Thyroid gland (tissue), 4 donors: ENCODE data around the gene RPS28. TPM values are rescaled to one million over a fixed set of nuclear protein-coding genes. Genes with fewer than 3 reads are reported as not detected.

Experiments
- DNase-seq, 2 donors: peaks; one replicate each; pipeline ENCODE4 v3.0.0-alpha.2; 2019
- H3K27ac ChIP-seq, 3 donors: fragments of 200-600 bp; sonication (generic); 1 replicate in 2 of 3; 2 replicates in 1 of 3; pipeline ENCODE4 v1.5.1; 2016 to 2019; ENCODE audit warnings: mild to moderate bottlenecking in 1 of 3, moderate library complexity in 1 of 3
- H3K27me3 ChIP-seq: fragments of 200-600 bp; sonication (generic); one replicate; pipeline ENCODE4 v1.5.1; 2019
- H3K36me3 ChIP-seq, 2 donors: fragments of 200-600 bp; sonication (generic); one replicate each; pipeline ENCODE4 v1.5.1; 2016 to 2019
- H3K4me1 ChIP-seq, 2 donors: fragments of 200-600 bp; sonication (generic); one replicate each; pipeline ENCODE4 v1.5.1; 2017 to 2019
- H3K4me3 ChIP-seq, 3 donors: fragments of 200-600 bp; sonication (generic); replicated peaks in 1 of 3; 1 replicate in 2 of 3; 2 replicates in 1 of 3; pipeline ENCODE4 v1.5.1; 2016; ENCODE audit warnings: mild to moderate bottlenecking in 1 of 3
- H3K9me3 ChIP-seq: fragments of 200-600 bp; sonication (generic); one replicate; pipeline ENCODE4 v1.5.1; 2017
- CTCF ChIP-seq, 6 experiments: fragments of 200-600 bp in 3 of 6; fragments of 450-650 bp in 3 of 6; sonication (generic) in 3 of 6; IDR thresholded peaks; one replicate each; pipeline ENCODE4 v1.5.1; 2016 to 2019; ENCODE audit warnings: antibody characterized with exemption in 6 of 6, mild to moderate bottlenecking in 2 of 6, inconsistent platforms in 1 of 6, moderate library complexity in 1 of 6
- POLR2A ChIP-seq, 2 donors: fragments of 450-650 bp; IDR thresholded peaks; one replicate each; pipeline ENCODE4 v1.6.1; 2017; ENCODE audit warnings: antibody characterized with exemption in 2 of 2, mild to moderate bottlenecking in 2 of 2, moderate library complexity in 1 of 2
- WGBS, 2 donors: methylation state at CpG; one replicate each; pipeline ENCODE4 v1.1.5; 2017; 5-methylcytosine and 5-hydroxymethylcytosine counted together
- intact Hi-C: fragments of 100-400 bp; cut with DNase I; formaldehyde crosslinking; loops from one replicate; pipeline ENCODE4 v1.15.1; 2023
- total RNA-seq, 4 donors: library from RNA; depleted of rRNA; stranded (reverse); fragments of >200 nt; gene quantifications; one replicate each; pipeline ENCODE4 v1.2.3, GENCODE V29; 2016

Gene RPS28
- total RNA-seq, 4 donors from 2014 or later: 262 to 525 (median 420) TPM

- peak overlapping the region in 1 of 3 donors; percentile 12 for H3K4me3 ChIP-seq
- H3K27ac ChIP-seq: peak overlapping the region in 2 of 3 donors; percentile 44 to 93
- peaks cover 59 to 73% of the 10 kb centered on the region in 2 donors for H3K4me1 ChIP-seq
- H3K36me3 ChIP-seq: peaks cover 0 to 13% of the 10 kb centered on the region in 2 donors
- intact Hi-C loops: no loop called here
- peak; percentile 85 to 86 for DNase-seq
- no peaks in the 10 kb centered on the region for H3K27me3 ChIP-seq
- 25 to 27% methylated on average over 19 to 20 of the region's 23 CpGs for WGBS, 2 donors
- no peaks in the 10 kb centered on the region for H3K9me3 ChIP-seq
- TF ChIP-seq CTCF (IDR thresholded peaks at IDR 0.05) (no peak), POLR2A (IDR thresholded peaks at IDR 0.05) (peak in 1 of 2 donors; percentile 8)
These were observed 46.2 kb downstream of the RPS28 start for GRCh38 chr19:8367327-8368001.

- DNase-seq: no peak
These were observed 49.1 kb downstream of the RPS28 start for GRCh38 chr19:8370176-8371010.

GRCh38 chr19:8371011-8371804 is 49.9 kb downstream of the RPS28 start:
- DNase-seq: no peak
- 81 to 89% methylated on average over 14 to 22 of the region's 28 CpGs for WGBS, 2 donors
- Histone ChIP-seq H3K36me3 (peaks cover 6 to 25% of the 10 kb centered on the region in 2 donors), H3K27me3 (no peaks in the 10 kb centered on the region), H3K4me1 (peaks cover 31 to 57% of the 10 kb centered on the region in 2 donors), H3K4me3 (no peak overlapping the region), H3K9me3 (no peaks in the 10 kb centered on the region), H3K27ac (peak overlapping the region in 1 of 3 donors; percentile 57)
- intact Hi-C loops: no loop called here
- TF ChIP-seq POLR2A (IDR thresholded peaks at IDR 0.05) (no peak), CTCF (IDR thresholded peaks at IDR 0.05) (no peak)

More at GRCh38 chr19:8370176-8371010, 49.1 kb downstream of the RPS28 start:
- H3K4me3 ChIP-seq: no peak overlapping the region
- intact Hi-C loops: no loop called here
- H3K9me3 ChIP-seq: no peaks in the 10 kb centered on the region
- TF ChIP-seq CTCF (IDR thresholded peaks at IDR 0.05) (no peak), POLR2A (IDR thresholded peaks at IDR 0.05) (no peak)
- H3K27me3 ChIP-seq: no peaks in the 10 kb centered on the region
- H3K27ac ChIP-seq: peak overlapping the region in 1 of 3 donors; percentile 57
- peaks cover 6 to 25% of the 10 kb centered on the region in 2 donors for H3K36me3 ChIP-seq
- H3K4me1 ChIP-seq: peaks cover 39 to 63% of the 10 kb centered on the region in 2 donors
- 85 to 87% methylated on average over 19 of the region's 19 CpGs for WGBS, 2 donors

Other genes with a start within 250 kb of the RPS28 start
- gene FBN3, start 171.9 kb upstream of the RPS28 start, total RNA-seq: 1 to 10 TPM in 3 of 4 donors, under 1 TPM in 1; 0.13 to 8.7 (median 2.5) TPM
- gene CERS4, start 112.1 kb upstream of the RPS28 start, total RNA-seq: 100 to 1,000 TPM; 123 to 175 (median 144) TPM
- 100 to 1,000 TPM in 1 of 4 donors, 10 to 100 TPM in 3; 20.8 to 114 (median 74.0) TPM for gene CD320, start 13.1 kb upstream of the RPS28 start, total RNA-seq
- gene NDUFA7, start 121 bp upstream of the RPS28 start, total RNA-seq: 10 to 100 TPM in 2 of 4 donors, 1 to 10 TPM in 2; 3.8 to 39.7 (median 17.0) TPM
- 10 to 100 TPM; 21.1 to 49.7 (median 30.5) TPM for gene KANK3, start 21.8 kb downstream of the RPS28 start, total RNA-seq
- gene ANGPTL4, start 42.7 kb downstream of the RPS28 start, total RNA-seq: 10 to 100 TPM; 19.9 to 99.8 (median 46.6) TPM
- 100 to 1,000 TPM in 2 of 4 donors, 10 to 100 TPM in 2; 91.2 to 137 (median 113) TPM for gene RAB11B, start 68.9 kb downstream of the RPS28 start, total RNA-seq
- gene MARCHF2, start 91.8 kb downstream of the RPS28 start, total RNA-seq: 100 to 1,000 TPM; 168 to 245 (median 215) TPM
- gene HNRNPM, start 123.5 kb downstream of the RPS28 start, total RNA-seq: 100 to 1,000 TPM in 2 of 4 donors, 10 to 100 TPM in 2; 79.3 to 138 (median 97.2) TPM
- 1 to 10 TPM in 1 of 4 donors, under 1 TPM in 2, not detected in 1; 0.58 to 2.0 (median 0.81) TPM for gene PRAM1, start 181.1 kb downstream of the RPS28 start, total RNA-seq
- gene ZNF414, start 192.7 kb downstream of the RPS28 start, total RNA-seq: 10 to 100 TPM in 3 of 4 donors, 1 to 10 TPM in 1; 9.1 to 44.3 (median 34.4) TPM